Kidney (tissue), 14 donors: ENCODE measurements around the gene TMEM179. TPM values are rescaled to one million over a fixed set of nuclear protein-coding genes. Genes with fewer than 3 reads are reported as not detected.

Experiments used
- DNase-seq, 5 donors: peaks; one replicate each; pipeline ENCODE4 v3.0.0-alpha.2; 2013 to 2020
- FAIRE-seq: peaks from 2 replicates; lab custom pipeline; 2012; peaks lifted over from hg19 to GRCh38; lab: Jason Lieb, UNC
- H3K27ac ChIP-seq, 2 donors: one replicate each; pipeline ENCODE4 v1.7.0; 2013; ENCODE audit warnings: low read depth in 2 of 2, low read length in 2 of 2, inconsistent platforms in 1 of 2
- H3K27me3 ChIP-seq: one replicate; pipeline ENCODE4 v1.7.1; 2013; ENCODE audit warnings: low read length, inconsistent platforms; ENCODE audit not compliant: control insufficient read depth, insufficient read depth
- H3K36me3 ChIP-seq, 3 donors: one replicate each; pipeline versions ENCODE4 v1.7.0 to v1.7.1; 2013; ENCODE audit warnings: low read length in 3 of 3, control low read depth in 1 of 3, inconsistent platforms in 1 of 3; ENCODE audit not compliant: insufficient read depth in 3 of 3, control insufficient read depth in 2 of 3
- H3K4me1 ChIP-seq, 3 donors: one replicate each; pipeline versions ENCODE4 v1.7.0 to v1.7.1; 2013; ENCODE audit warnings: low read length in 3 of 3, inconsistent platforms in 1 of 3, low read depth in 1 of 3; ENCODE audit not compliant: control insufficient read depth in 2 of 3, insufficient read depth in 2 of 3
- H3K4me3 ChIP-seq, 3 donors: one replicate each; pipeline versions ENCODE4 v1.7.0 to v1.8.1; 2013; ENCODE audit warnings: low read length in 3 of 3, control low read depth in 1 of 3, inconsistent platforms in 1 of 3
- H3K9ac ChIP-seq, 3 donors: one replicate each; pipeline versions ENCODE4 v1.7.0 to v1.7.1; 2013; ENCODE audit warnings: low read length in 3 of 3, control low read depth in 1 of 3, inconsistent platforms in 1 of 3
- H3K9me3 ChIP-seq, 3 donors: one replicate each; pipeline versions ENCODE4 v1.7.0 to v1.7.1; 2013; ENCODE audit warnings: low read length in 3 of 3, control low read depth in 1 of 3, inconsistent platforms in 1 of 3; ENCODE audit not compliant: control insufficient read depth in 2 of 3, insufficient read depth in 1 of 3
- CTCF ChIP-seq: IDR thresholded peaks from 3 replicates; pipeline ENCODE4 v1.5.1; 2012; ENCODE audit warnings: mild to moderate bottlenecking, moderate library complexity, borderline replicate concordance; ENCODE audit not compliant: insufficient read depth; ENCODE audit errors: extremely low read depth
- intact Hi-C: fragments of 100-400 bp; cut with DNase I; formaldehyde crosslinking; loops from one replicate; pipeline ENCODE4 v1.11.1; 2022
- polyA plus RNA-seq: library from polyadenylated mRNA; stranded (reverse); fragments of 350-450 nt; fragmentation: Illumina TruSeq; extraction: RNeasy Lipid Tissue Mini Kit (QIAGEN cat#74804); gene quantifications from one replicate; pipeline ENCODE4 v1.2.3, GENCODE V29; 2014; ENCODE audit warnings: low read depth, low replicate concordance; ENCODE audit not compliant: insufficient read depth
- total RNA-seq: library from RNA; stranded (reverse); fragmentation: NEBNext Ultra II Directional; extraction: Animal tissue kit (Norgen Biotek cat#: 25700); gene quantifications from one replicate; pipeline ENCODE4 v1.2.1, GENCODE V29; 2021
- donor health status: control.
- donor health status: control.
- donor health status: control.
- donor health status: control.
- donor health status: control.
- donor health status: DM: yes; HTN: yes; CAD: no.
- donor health status: Normal renal cell carcinoma (clear cell type).

TMEM179 gene
- total and polyA plus RNA-seq, 2 donors from 2014 or later: 0.50 to 0.67 TPM

GRCh38 chr14:104579507-104579906 lies 25.1 kb downstream of the TMEM179 start, which contains the start of gene C14orf180:
Gene C14orf180 (plus strand): TSS chr14:104579764. CDS start chr14:104586431, 6,667 bp downstream.
- intact Hi-C loops: no loop called here
- Histone ChIP-seq H3K27ac (peak within 1 kb of the TSS in 1 of 2 donors; percentile 28), H3K9me3 (no peaks in the 10 kb centered on the region), H3K4me1 (peaks cover 0 to 32% (median 4%) of the 10 kb centered on the region in 3 donors), H3K27me3 (no peaks in the 10 kb centered on the region), H3K9ac (no peak within 1 kb of the TSS), H3K36me3 (no peaks in the 10 kb centered on the region), H3K4me3 (no peak within 1 kb of the TSS)
- FAIRE-seq: no peak
- DNase-seq: no peak
- TF ChIP-seq CTCF: no peak

- intact Hi-C loops: no loop called here
- Histone ChIP-seq H3K36me3 (no peaks in the 10 kb centered on the region), H3K9me3 (no peaks in the 10 kb centered on the region), H3K27me3 (no peaks in the 10 kb centered on the region), H3K4me1 (peaks cover 0 to 29% (median 4%) of the 10 kb centered on the region in 3 donors), H3K9ac (no peak overlapping the region), H3K27ac (no peak overlapping the region), H3K4me3 (no peak overlapping the region)
- DNase-seq: no peak
- no peak for TF ChIP-seq CTCF
- FAIRE-seq: no peak
These were observed 26.3 kb downstream of the TMEM179 start for GRCh38 chr14:104578321-104578720.

- peaks cover 0 to 25% (median 4%) of the 10 kb centered on the region in 3 donors for H3K4me1 ChIP-seq
- H3K27me3 ChIP-seq: no peaks in the 10 kb centered on the region
- no peak overlapping the region for H3K27ac ChIP-seq
- no peak for TF ChIP-seq CTCF
- no peak overlapping the region for H3K9ac ChIP-seq
- DNase-seq (peak in 3 of 5 donors; percentile 35 to 89 (median 65)), FAIRE-seq (no peak)
- no peaks in the 10 kb centered on the region for H3K36me3 ChIP-seq
- intact Hi-C loops: no loop called here
- no peak overlapping the region for H3K4me3 ChIP-seq
- H3K9me3 ChIP-seq: no peaks in the 10 kb centered on the region
These were observed 26.7 kb downstream of the TMEM179 start for GRCh38 chr14:104577847-104578301.

DNA sequence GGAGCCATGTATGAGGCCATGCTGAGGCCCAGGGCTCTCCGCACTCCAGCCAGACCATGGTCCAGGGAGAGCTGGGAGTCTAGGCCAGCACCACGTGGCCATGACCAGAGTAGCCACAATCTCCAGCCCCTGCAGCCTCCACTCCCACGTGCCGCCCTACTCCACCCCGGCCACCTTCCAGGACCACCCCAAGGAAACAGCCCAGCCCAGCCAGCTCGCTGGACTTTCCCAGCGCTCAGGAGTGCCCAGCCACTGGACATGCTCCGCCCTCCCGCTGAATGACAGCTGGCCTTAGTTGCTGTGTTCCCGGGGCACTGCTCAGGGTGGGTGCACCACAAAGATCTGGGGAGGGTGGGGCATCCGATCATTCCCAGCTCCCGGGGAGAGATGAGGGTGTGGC lies 27.1 kb downstream of the TMEM179 start:
- no peak for DNase-seq
- intact Hi-C loops: no loop called here

More for the DNA sequence above, 27.1 kb downstream of the TMEM179 start:
- no peak overlapping the region for H3K4me3 ChIP-seq
- no peak for TF ChIP-seq CTCF
- H3K36me3 ChIP-seq: no peaks in the 10 kb centered on the region
- no peak for FAIRE-seq
- no peak overlapping the region for H3K9ac ChIP-seq
- no peaks in the 10 kb centered on the region for H3K27me3 ChIP-seq
- H3K4me1 ChIP-seq: peaks cover 0 to 22% (median 4%) of the 10 kb centered on the region in 3 donors
- H3K27ac ChIP-seq: peak overlapping the region in 1 of 2 donors; percentile 43
- H3K9me3 ChIP-seq: no peaks in the 10 kb centered on the region
